Kasumi-1 (cell line): ENCODE measurements around the gene FAM111A.

Source experiments
- DNase-seq, 2 experiments: peaks; one replicate each; lab custom pipeline; 2025; lab: John Stamatoyannopoulos, UW

FAM111A gene

GRCh38 chr11:59199546-59200422 lies 57.1 kb downstream of the FAM111A start:
- no peak for DNase-seq

- DNase-seq: no peak
Observed at GRCh38 chr11:59200423-59200746, 57.7 kb downstream of the FAM111A start.

- no peak for DNase-seq
Observed at GRCh38 chr11:59201353-59201752, 58.7 kb downstream of the FAM111A start.
